AG08396 (cell line): ENCODE data around the gene BCAR3.

Source experiments
- DNase-seq: peaks from one replicate; pipeline ENCODE4 v3.0.0; 2012; ENCODE audit warnings: low spot score, mixed read lengths

BCAR3 gene

GRCh38 chr1:93615582-93616150, 66.0 kb downstream of the BCAR3 start:
- DNase-seq = no peak

GRCh38 chr1:93614986-93615581, 66.6 kb downstream of the BCAR3 start:
- no peak for DNase-seq

GRCh38 chr1:93614541-93614940, 67.1 kb downstream of the BCAR3 start:
- DNase-seq = no peak

GRCh38 chr1:93613898-93614297, 67.7 kb downstream of the BCAR3 start:
- DNase-seq = no peak

DNA sequence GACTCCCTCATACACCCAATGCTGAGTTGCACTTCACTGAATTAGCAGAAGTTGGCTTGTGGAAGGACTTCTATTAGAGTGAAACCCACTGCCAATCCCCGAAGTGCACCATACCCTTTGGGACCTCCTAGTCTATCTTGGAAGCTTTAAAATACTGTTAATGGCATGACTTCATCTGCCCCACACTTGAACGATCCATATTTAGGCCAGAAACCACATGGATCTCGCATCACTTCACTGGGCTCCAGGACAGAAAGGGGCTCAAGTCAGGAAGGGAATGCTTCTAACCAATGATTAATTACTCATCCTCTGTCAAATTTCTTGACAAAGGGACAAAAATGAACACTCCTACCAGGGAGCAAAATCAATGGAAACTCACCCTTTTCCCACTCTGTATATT, 69.1 kb downstream of the BCAR3 start:
- DNase-seq = no peak

GRCh38 chr1:93611668-93612067, 70.0 kb downstream of the BCAR3 start:
- DNase-seq = no peak

GRCh38 chr1:93609536-93609935, 72.1 kb downstream of the BCAR3 start:
- no peak for DNase-seq

GRCh38 chr1:93608187-93609109, 73.2 kb downstream of the BCAR3 start:
- DNase-seq = no peak

DNA sequence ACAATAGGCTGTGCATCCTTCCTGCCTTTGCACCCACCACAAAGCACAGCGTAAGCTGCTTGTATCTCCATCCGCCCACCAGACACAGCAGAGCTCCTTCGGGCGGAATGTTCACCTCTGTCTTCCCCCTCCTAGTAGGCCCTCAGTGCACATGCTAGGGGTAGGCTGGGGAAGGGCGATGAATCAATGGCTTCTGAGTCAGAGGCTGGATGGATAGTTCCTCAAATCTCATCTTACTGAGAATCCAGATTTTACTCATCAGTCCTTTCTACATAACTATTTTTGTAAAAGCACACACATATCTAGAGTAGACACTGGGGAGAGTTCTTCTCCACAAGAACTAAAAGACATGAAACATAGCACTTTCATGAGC, 73.8 kb downstream of the BCAR3 start:
- DNase-seq = no peak

DNA sequence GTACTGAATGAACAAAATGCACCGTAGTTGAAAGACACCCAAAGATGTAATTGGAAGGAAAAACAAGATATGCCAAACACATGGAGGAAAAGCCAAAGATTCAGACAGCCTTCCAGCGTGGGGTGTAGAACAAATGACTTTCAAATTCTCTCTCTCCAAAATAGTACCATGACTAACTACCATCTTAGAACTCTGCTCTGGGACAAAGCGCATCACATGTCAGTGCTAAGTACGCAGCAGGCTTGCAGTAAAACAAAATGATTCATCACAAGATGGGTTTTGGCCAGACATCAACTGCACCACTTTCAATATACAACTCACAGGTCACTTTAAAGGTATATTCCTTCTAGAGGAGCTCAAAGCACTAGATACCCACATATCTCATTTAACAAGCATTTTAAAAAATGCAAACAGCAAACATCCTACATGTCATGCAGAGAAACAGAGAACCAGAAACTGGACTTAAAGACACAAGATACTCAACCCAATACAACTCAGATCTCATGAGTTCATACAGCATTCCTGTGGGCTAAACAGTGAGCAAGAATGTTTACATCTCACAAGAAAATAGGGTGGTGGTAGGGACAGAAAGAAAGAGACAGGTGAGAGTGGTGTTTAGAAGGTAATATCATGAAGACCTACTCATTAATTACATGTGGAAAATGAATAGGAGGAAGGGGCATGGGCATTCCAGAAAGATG, 75.7 kb downstream of the BCAR3 start:
- DNase-seq = peak; percentile 76

DNA sequence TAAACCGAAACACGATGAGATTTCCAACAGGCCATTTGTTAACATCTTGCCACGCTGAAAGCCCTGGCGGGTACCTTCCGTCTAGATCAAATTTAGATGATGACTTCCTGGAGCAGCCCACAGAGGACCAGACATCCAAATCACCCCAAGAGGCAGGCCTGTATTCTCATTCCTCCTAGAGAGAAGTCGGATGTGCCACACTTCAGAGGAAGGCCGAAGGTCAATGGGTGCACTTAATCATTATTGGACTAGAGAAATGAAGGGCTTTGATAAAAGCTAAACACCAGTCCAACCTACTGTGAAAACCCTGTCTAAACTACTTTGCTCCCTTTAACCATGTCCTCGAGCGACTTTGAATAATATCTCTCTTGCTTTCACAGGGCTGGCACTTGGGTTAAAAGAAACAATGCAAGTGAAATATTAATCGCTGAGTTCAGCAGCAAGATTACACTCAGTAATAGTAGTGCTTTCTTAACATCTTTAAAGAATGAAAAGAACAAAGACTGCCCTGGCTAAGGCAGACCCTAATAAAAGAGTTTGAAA, 76.5 kb downstream of the BCAR3 start:
- no peak for DNase-seq

GRCh38 chr1:93604411-93604810, 77.2 kb downstream of the BCAR3 start:
- no peak for DNase-seq

DNA sequence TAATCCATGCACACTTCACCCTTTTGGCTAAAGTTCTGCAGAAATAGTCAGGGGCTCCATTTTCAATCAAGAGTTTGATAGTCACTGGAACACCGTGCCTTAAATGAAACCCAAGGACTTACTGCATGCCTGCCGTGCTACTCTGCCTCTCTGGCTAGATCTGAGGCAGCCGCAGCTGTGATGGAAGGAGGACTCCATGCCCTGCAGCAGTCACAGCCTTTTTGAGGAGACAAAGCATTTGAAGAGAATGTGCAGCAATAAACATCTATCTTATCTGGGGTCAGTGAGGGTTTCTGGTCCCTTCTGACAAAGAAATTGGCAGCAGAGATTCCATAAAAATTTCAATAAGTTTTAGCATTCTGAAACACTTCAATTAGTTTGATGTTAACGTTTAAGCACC, 78.0 kb downstream of the BCAR3 start:
- no peak for DNase-seq

- no peak for DNase-seq
These were observed 78.5 kb downstream of the BCAR3 start for GRCh38 chr1:93603106-93603505.

DNA sequence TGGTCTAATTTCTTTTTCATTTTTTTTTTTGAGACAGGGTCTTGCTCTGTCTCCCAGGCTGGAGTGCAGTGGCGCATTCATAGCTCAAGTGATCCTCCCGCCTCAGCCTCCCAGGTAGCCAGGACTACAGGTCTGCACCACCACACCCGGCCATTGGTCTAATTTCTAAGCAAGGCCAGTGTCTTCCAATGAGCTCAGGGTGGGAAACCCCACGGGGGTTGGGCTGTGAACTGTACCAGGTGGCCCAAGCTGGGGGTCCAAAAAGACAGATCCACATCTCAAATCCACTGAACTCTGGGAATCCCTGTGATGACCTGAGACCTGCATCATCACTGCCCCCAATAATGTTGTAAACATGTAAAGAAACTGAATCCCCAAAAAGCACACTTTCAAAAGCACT, 79.5 kb downstream of the BCAR3 start:
- no peak for DNase-seq

- DNase-seq = no peak
These were observed 80.0 kb downstream of the BCAR3 start for GRCh38 chr1:93601686-93602085.

DNA sequence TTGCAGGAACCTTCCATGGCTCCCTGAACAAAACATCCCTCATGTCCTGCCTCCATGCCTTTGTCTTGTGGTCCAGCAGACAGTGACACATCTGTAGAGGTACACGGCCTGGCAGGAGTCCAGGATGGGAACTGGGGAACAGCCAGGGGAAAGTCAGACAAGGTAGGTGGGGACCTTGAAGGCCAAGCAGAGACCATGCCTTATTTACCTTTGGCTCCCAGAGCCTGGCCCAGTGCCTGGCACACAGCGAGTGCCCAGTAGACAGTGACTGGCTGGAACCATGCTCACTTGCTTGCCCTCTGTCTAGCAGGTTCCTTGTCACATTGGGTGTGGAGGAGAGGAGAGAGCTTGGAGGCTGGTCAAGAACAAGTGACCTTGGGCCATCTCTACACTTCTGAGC, 81.0 kb downstream of the BCAR3 start:
- no peak for DNase-seq

DNA sequence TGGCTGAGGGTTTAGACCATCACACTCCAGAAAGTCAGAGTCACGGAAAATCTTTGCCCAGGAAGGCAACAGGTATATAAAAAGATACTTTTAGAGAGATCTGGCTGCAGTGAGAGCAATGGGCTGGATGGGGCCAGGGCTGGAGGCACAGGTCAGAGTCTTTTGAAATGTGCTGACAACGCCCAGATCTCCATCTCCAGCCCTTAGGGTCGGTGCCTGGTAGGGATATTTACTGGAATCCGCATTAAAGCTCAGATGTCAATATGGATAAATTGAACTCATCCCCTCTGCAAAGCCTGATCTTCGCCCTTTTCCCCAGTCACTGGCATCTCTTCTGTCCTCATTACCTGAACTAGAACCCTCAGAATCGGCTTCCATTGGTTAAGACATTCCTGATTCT, 82.2 kb downstream of the BCAR3 start:
- DNase-seq = no peak

GRCh38 chr1:93598861-93599439, 82.7 kb downstream of the BCAR3 start:
- DNase-seq = no peak

- no peak for DNase-seq
These were observed 83.2 kb downstream of the BCAR3 start for GRCh38 chr1:93598396-93598795.

DNA sequence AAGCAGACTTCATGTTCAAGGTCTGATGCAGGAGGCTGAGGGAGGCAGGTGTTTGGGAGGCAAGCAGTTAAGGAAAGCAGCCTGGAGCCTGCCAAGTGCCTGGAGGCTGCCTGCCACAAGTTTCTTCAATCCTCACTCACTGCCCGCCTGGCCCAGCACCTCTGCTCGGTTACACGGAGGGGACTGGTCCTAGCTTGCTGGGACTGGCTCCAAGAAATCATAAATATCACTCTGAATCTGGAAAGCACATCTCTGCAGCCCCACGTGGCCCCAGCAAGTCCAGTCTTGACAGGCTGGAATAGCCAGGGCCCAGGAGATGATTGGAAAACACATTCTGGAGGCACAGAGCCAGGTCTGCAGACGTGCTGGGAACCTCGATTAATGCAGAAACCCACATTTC, 83.9 kb downstream of the BCAR3 start:
- DNase-seq = no peak
